IMR-90 (cell line): Measurements from ENCODE around the gene GSTK1. TPM values are rescaled to one million over a fixed set of nuclear protein-coding genes. Genes with fewer than 3 reads are reported as not detected.

ENCODE experiments used
- ATAC-seq: fragments of 200-7000 bp; cut with Tn5 transposase; 2 replicates; pipeline ENCODE4 v1.9.1; 2020; ENCODE audit warnings: low read depth, mild to moderate bottlenecking, moderate library complexity
- BruUV-seq: library from RNA; stranded (reverse); fragments of 400-500 nt; replicated peaks from 2 replicates; lab custom pipeline; 2021; lab: Mats Ljungman, UMichigan
- CTCF ChIA-PET: fragments of 300-600 bp; formaldehyde crosslinking; extraction: SDS; loops from one replicate; lab custom pipeline; 2021; ENCODE audit warnings: antibody characterized with exemption; lab: Yijun Ruan, JAX
- POLR2A ChIA-PET: fragments of 300-600 bp; sonication (Branson Sonifier 250); formaldehyde crosslinking; loops from one replicate; lab custom pipeline; 2022; ENCODE audit warnings: antibody characterized with exemption; ENCODE audit not compliant: unreplicated experiment; lab: Charles Lee
- DNase-seq: peaks from one replicate; pipeline ENCODE4 v3.0.0; 2013
- H2AFZ ChIP-seq: replicated peaks from 2 replicates; pipeline ENCODE3; 2013; ENCODE audit warnings: low read length, mild to moderate bottlenecking; ENCODE audit not compliant: poor library complexity
- H2AK5ac ChIP-seq: 2 replicates; pipeline ENCODE4 v1.6.1; 2013; ENCODE audit warnings: low read depth, low read length, inconsistent platforms
- H2AK9ac ChIP-seq: replicated peaks from 2 replicates; pipeline ENCODE3; 2013; ENCODE audit warnings: mild to moderate bottlenecking, low read depth, low read length, moderate library complexity; ENCODE audit not compliant: poor library complexity
- H2BK120ac ChIP-seq: 2 replicates; pipeline ENCODE4 v1.6.1; 2013; ENCODE audit warnings: low read depth, low read length, inconsistent platforms
- H2BK15ac ChIP-seq: 3 replicates; pipeline ENCODE4 v1.6.1; 2013; ENCODE audit warnings: low read depth, low read length, inconsistent platforms
- H2BK20ac ChIP-seq: 2 replicates; pipeline ENCODE4 v1.6.1; 2013; ENCODE audit warnings: low read depth, mild to moderate bottlenecking, inconsistent platforms, low read length, moderate library complexity
- H2BK5ac ChIP-seq: 2 replicates; pipeline ENCODE4 v1.6.1; 2013; ENCODE audit warnings: mild to moderate bottlenecking, low read depth, low read length, inconsistent platforms; ENCODE audit not compliant: poor library complexity, severe bottlenecking
- H3K14ac ChIP-seq: replicated peaks from 2 replicates; pipeline ENCODE4 v1.6.1; 2013; ENCODE audit warnings: low read depth, low read length, inconsistent platforms
- H3K18ac ChIP-seq: 2 replicates; pipeline ENCODE4 v1.6.1; 2013; ENCODE audit warnings: low read depth, low read length, control low read depth
- H3K23ac ChIP-seq: 2 replicates; pipeline ENCODE4 v1.6.1; 2013; ENCODE audit warnings: low read depth, low read length, inconsistent platforms
- H3K27ac ChIP-seq: 2 replicates; pipeline ENCODE4 v1.5.1; 2013; ENCODE audit warnings: mild to moderate bottlenecking, control low read depth, low read length; ENCODE audit not compliant: insufficient read depth
- H3K27me3 ChIP-seq: 2 replicates; pipeline ENCODE4 v1.6.1; 2013; ENCODE audit warnings: low read length; ENCODE audit not compliant: control insufficient read depth, insufficient read depth
- H3K36me3 ChIP-seq: 2 replicates; pipeline ENCODE4 v1.6.1; 2013; ENCODE audit warnings: low read length, mixed read lengths; ENCODE audit not compliant: control insufficient read depth, insufficient read depth
- H3K4ac ChIP-seq: 2 replicates; pipeline ENCODE4 v1.6.1; 2013; ENCODE audit warnings: low read depth, low read length, inconsistent platforms
- H3K4me1 ChIP-seq: 2 replicates; pipeline ENCODE4 v1.6.1; 2013; ENCODE audit warnings: low read length, mixed read lengths; ENCODE audit not compliant: control insufficient read depth, insufficient read depth
- H3K4me2 ChIP-seq: 2 replicates; pipeline ENCODE4 v1.6.1; 2013; ENCODE audit warnings: low read depth, mild to moderate bottlenecking, control low read depth, low read length, moderate library complexity
- H3K4me3 ChIP-seq: 2 replicates; pipeline ENCODE4 v1.5.1; 2013; ENCODE audit warnings: low read depth, mild to moderate bottlenecking, control low read depth, low read length, moderate library complexity; ENCODE audit not compliant: insufficient read depth
- H3K56ac ChIP-seq: 2 replicates; pipeline ENCODE4 v1.6.1; 2013; ENCODE audit warnings: low read length, inconsistent platforms; ENCODE audit not compliant: insufficient read depth; ENCODE audit errors: extremely low read depth
- H3K79me1 ChIP-seq, 2 experiments: 2 replicates each; pipeline ENCODE4 v1.6.1; 2013; ENCODE audit warnings: low read length in 2 of 2, inconsistent platforms in 1 of 2, low read depth in 1 of 2
- H3K9ac ChIP-seq: 2 replicates; pipeline ENCODE4 v1.6.1; 2013; ENCODE audit warnings: low read depth, low read length, control low read depth
- H3K9me1 ChIP-seq: 2 replicates; pipeline ENCODE4 v1.6.1; 2013; ENCODE audit warnings: low read length, inconsistent platforms; ENCODE audit not compliant: insufficient read depth
- H3K9me3 ChIP-seq: 2 replicates; pipeline ENCODE4 v1.6.1; 2013; ENCODE audit warnings: low read length; ENCODE audit not compliant: control insufficient read depth, insufficient read depth
- H4K20me1 ChIP-seq: 2 replicates; pipeline ENCODE4 v1.6.1; 2013; ENCODE audit warnings: low read length, inconsistent platforms; ENCODE audit not compliant: insufficient read depth
- H4K5ac ChIP-seq: 2 replicates; pipeline ENCODE4 v1.6.1; 2013; ENCODE audit warnings: mild to moderate bottlenecking, low read depth, low read length, control low read depth
- H4K8ac ChIP-seq, 2 experiments: 2 replicates each; pipeline ENCODE4 v1.6.1; 2013; ENCODE audit warnings: low read depth in 2 of 2, low read length in 2 of 2, control low read depth in 1 of 2, inconsistent platforms in 1 of 2
- H4K91ac ChIP-seq: 2 replicates; pipeline ENCODE4 v1.6.1; 2013; ENCODE audit warnings: low read depth, low read length, inconsistent platforms; ENCODE audit not compliant: insufficient read depth
- CEBPB ChIP-seq: IDR thresholded peaks from 2 replicates; pipeline ENCODE4 v1.6.1; 2012; ENCODE audit warnings: low read depth, low read length, improper control_type of control experiment
- CHD1 ChIP-seq: IDR thresholded peaks from 2 replicates; pipeline ENCODE4 v1.6.1; 2012; ENCODE audit warnings: low read depth, low read length, improper control_type of control experiment
- MAFK ChIP-seq: IDR thresholded peaks from 2 replicates; pipeline ENCODE4 v1.6.1; 2012; ENCODE audit warnings: low read depth, low read length, improper control_type of control experiment
- MAZ ChIP-seq: IDR thresholded peaks from 2 replicates; pipeline ENCODE4 v1.6.1; 2012; ENCODE audit warnings: low read depth, mild to moderate bottlenecking, low read length, improper control_type of control experiment, moderate library complexity, borderline replicate concordance
- MXI1 ChIP-seq: IDR thresholded peaks from 2 replicates; pipeline ENCODE4 v1.6.1; 2012; ENCODE audit warnings: low read depth, mild to moderate bottlenecking, low read length, moderate library complexity, borderline replicate concordance
- POLR2A ChIP-seq: IDR thresholded peaks from 2 replicates; pipeline ENCODE4 v1.6.1; 2012; ENCODE audit warnings: mild to moderate bottlenecking, low read depth, low read length
- RCOR1 ChIP-seq: IDR thresholded peaks from 2 replicates; pipeline ENCODE4 v1.6.1; 2012; ENCODE audit warnings: mild to moderate bottlenecking, low read length, improper control_type of control experiment; ENCODE audit not compliant: insufficient replicate concordance
- RFX5 ChIP-seq: IDR thresholded peaks from 2 replicates; pipeline ENCODE4 v1.8.0; 2012; ENCODE audit warnings: low read depth, mild to moderate bottlenecking, low read length, moderate library complexity
- SMC3 ChIP-seq: fragments of 150-350 bp; IDR thresholded peaks from 2 replicates; pipeline ENCODE4 v1.6.1; 2016; ENCODE audit warnings: low read depth, mild to moderate bottlenecking, antibody characterized with exemption, low read length, moderate library complexity
- WGBS, 2 experiments: methylation state at CpG; one replicate each; pipeline versions ENCODE4 v1.1.5 to v1.1.7; 2013; ENCODE audit warnings: missing lambda C conversion rate in 2 of 2; ENCODE audit not compliant: insufficient read length in 1 of 2; ENCODE audit errors: extremely low coverage in 2 of 2; 5-methylcytosine and 5-hydroxymethylcytosine counted together
- dilution Hi-C: fragments of 300-500 bp; cut with HindIII; formaldehyde crosslinking; loops from one replicate; pipeline ENCODE4 v1.14.3; 2018; ENCODE audit warnings: low sequenced_read_pairs; ENCODE audit not compliant: unreplicated experiment
- in situ Hi-C: fragments of 300-500 bp; cut with MboI; formaldehyde crosslinking; loops from 3 replicates; pipeline ENCODE4 v1.14.3; 2019; ENCODE audit warnings: low sequenced_read_pairs, inconsistent platforms, mixed read lengths
- intact Hi-C: fragments of 100-400 bp; cut with micrococcal nuclease; formaldehyde crosslinking; loops from 2 replicates; pipeline ENCODE4 v1.10.0; 2022
- polyA plus RNA-seq, 3 experiments: library from polyadenylated mRNA; depleted of rRNA; stranded (reverse); fragments of >200 nt; gene quantifications; 2 replicates each; pipeline ENCODE4 v1.2.3, GENCODE V29; 2012; ENCODE audit warnings: low replicate concordance in 1 of 3
- total RNA-seq: library from RNA; depleted of rRNA; stranded (reverse); fragments of >200 nt; gene quantifications from 2 replicates; pipeline ENCODE4 v1.2.3, GENCODE V29; 2012
- TF ChIP-seq, protein P1 (sequence below): fragments of 150-350 bp; IDR thresholded peaks from 2 replicates; pipeline ENCODE4 v1.6.1; 2016; ENCODE audit warnings: low read depth, mild to moderate bottlenecking, low read length, moderate library complexity, borderline replicate concordance
- TF ChIP-seq, protein P2 (sequence below): fragments of 150-350 bp; IDR thresholded peaks from 2 replicates; pipeline ENCODE4 v1.6.1; 2017; ENCODE audit warnings: mild to moderate bottlenecking, antibody characterized with exemption, low read length, low read depth
- TF ChIP-seq, protein P3 (sequence below): conservative IDR thresholded peaks from 2 replicates; pipeline ENCODE4 v1.5.1; 2012; ENCODE audit warnings: mild to moderate bottlenecking, low read depth, low read length, improper control_type of control experiment

Gene GSTK1
- total and polyA plus RNA-seq, 2 of the 4 experiments (the other 2 are of a cell fraction): 64.9 to 111 TPM

DNA sequence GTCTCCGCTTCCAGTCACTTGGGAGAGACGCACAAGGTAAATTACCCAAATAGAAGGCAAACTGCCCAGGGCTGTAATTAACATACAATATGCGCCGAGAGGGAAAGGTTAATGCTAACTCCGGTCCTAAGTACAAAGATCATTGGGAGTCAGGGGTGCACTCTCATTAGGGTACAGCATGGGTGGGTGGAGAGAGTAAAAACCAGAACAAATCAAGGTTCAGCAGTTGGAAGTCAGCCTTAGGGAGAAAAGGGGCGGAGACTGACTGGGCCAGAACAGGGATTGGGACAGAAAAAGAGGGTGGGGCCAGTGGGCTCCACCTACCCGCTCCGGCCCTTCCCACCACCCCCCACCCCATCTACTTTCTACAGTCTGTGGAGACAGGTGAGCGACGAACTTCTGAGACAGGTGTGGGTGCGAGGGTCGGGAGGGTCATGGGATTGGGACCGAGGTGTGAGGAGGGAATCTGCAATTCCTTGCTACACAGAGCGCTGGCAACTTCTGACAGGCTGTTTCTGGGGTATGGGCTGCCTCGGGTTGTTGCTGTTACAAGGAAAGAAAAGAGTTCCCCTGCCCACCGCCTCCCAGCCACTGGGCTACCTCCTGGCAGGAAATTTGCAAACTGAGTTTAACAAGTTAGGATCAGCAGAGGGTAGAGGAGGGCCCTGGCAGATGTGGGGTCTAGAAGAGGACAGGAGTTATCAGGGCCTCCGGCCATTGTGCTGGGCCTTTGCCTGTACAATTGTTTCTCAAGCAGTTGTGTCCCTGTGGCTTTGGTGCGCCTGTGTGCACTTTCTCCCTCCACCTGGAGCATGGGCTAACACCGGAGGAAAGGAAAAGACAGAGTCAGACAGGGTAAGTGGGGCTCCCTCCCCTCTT, 21.6 kb downstream of the GSTK1 start, which contains the start of gene TMEM139 (continued):
- no peak for TF ChIP-seq CHD1

DNA sequence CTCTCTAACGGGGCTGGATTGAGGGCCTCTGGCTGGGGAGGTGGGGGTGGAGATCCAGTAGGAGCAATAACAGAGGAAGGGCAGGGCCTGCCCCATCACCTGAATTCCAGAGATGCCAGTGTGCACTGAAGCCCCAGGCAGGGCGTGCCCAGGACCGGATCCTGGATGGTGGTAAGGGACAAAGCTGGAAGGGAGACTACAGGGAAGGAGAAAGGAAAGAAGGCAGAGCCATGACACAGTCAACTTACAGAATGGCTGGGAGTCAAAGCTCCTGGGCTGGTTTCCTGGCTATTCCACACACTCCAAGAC, 22.2 kb downstream of the GSTK1 start:
- peak overlapping the region; percentile 48 for H2AK9ac ChIP-seq
- ATAC-seq (no peak), DNase-seq (no peak)
- no peaks in the 10 kb centered on the region; the same call in 1 of the 2 replicates for H3K36me3 ChIP-seq
- no TSS peak for BruUV-seq
- no peak overlapping the region for H3K18ac ChIP-seq
- no peak overlapping the region for H2BK5ac ChIP-seq
- CTCF ChIA-PET: interaction anchor here (0.7 kb wide), 1 partner anchor 14 kb away, joined by 3 read pairs; no protein-coding TSS in a partner anchor
- no peak overlapping the region for H3K4me3 ChIP-seq
- no peaks in the 10 kb centered on the region for H3K27me3 ChIP-seq
- no peak overlapping the region for H3K56ac ChIP-seq
- no peak overlapping the region for H3K4ac ChIP-seq
- peaks cover 3% of the 10 kb centered on the region; the same call in 1 of the 2 replicates for H3K4me1 ChIP-seq
- no peak overlapping the region for H3K9ac ChIP-seq
- WGBS, 2 experiments: 100% methylated on average over 1 of the region's 3 CpGs; no CpG with 5 or more reads in 1 of the 2 experiments
- H4K8ac ChIP-seq: no peak overlapping the region
- no peak overlapping the region for H2BK120ac ChIP-seq
- intact Hi-C loops: no loop called here
- no peak overlapping the region for H3K4me2 ChIP-seq
- H3K14ac ChIP-seq: no peak overlapping the region
- no peak overlapping the region for H3K23ac ChIP-seq
- H2AK5ac ChIP-seq: no peak overlapping the region
- in situ Hi-C loops: no loop called here
- H2BK20ac ChIP-seq: no peak overlapping the region
- POLR2A ChIA-PET: no interaction called here
- no peak overlapping the region for H2BK15ac ChIP-seq
- no peak overlapping the region; the same call in 1 of the 2 replicates for H4K91ac ChIP-seq
- H4K5ac ChIP-seq: no peak overlapping the region
- peaks cover under 1 to 14% of the 10 kb centered on the region in 2 experiments; a peak in 2 of 4 replicates for H3K79me1 ChIP-seq
- dilution Hi-C loops: no loop called here
- peaks cover 1% of the 10 kb centered on the region; the same call in 1 of the 2 replicates for H3K9me1 ChIP-seq
- H2AFZ ChIP-seq: peak overlapping the region; percentile 66
- no peak overlapping the region for H3K27ac ChIP-seq
- no peaks in the 10 kb centered on the region for H3K9me3 ChIP-seq
- H4K20me1 ChIP-seq: peaks cover 9% of the 10 kb centered on the region; the same call in 1 of the 2 replicates
- TF ChIP-seq MXI1: no peak
- TF ChIP-seq POLR2A: no peak
- TF ChIP-seq SMC3: no peak
- TF ChIP-seq CEBPB: no peak
- TF ChIP-seq, protein P1, sequence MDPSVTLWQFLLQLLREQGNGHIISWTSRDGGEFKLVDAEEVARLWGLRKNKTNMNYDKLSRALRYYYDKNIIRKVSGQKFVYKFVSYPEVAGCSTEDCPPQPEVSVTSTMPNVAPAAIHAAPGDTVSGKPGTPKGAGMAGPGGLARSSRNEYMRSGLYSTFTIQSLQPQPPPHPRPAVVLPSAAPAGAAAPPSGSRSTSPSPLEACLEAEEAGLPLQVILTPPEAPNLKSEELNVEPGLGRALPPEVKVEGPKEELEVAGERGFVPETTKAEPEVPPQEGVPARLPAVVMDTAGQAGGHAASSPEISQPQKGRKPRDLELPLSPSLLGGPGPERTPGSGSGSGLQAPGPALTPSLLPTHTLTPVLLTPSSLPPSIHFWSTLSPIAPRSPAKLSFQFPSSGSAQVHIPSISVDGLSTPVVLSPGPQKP: no peak
- TF ChIP-seq RFX5: no peak
- no peak for TF ChIP-seq RCOR1
- TF ChIP-seq, protein P2, sequence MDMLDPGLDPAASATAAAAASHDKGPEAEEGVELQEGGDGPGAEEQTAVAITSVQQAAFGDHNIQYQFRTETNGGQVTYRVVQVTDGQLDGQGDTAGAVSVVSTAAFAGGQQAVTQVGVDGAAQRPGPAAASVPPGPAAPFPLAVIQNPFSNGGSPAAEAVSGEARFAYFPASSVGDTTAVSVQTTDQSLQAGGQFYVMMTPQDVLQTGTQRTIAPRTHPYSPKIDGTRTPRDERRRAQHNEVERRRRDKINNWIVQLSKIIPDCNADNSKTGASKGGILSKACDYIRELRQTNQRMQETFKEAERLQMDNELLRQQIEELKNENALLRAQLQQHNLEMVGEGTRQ: no peak
- TF ChIP-seq, protein P3, sequence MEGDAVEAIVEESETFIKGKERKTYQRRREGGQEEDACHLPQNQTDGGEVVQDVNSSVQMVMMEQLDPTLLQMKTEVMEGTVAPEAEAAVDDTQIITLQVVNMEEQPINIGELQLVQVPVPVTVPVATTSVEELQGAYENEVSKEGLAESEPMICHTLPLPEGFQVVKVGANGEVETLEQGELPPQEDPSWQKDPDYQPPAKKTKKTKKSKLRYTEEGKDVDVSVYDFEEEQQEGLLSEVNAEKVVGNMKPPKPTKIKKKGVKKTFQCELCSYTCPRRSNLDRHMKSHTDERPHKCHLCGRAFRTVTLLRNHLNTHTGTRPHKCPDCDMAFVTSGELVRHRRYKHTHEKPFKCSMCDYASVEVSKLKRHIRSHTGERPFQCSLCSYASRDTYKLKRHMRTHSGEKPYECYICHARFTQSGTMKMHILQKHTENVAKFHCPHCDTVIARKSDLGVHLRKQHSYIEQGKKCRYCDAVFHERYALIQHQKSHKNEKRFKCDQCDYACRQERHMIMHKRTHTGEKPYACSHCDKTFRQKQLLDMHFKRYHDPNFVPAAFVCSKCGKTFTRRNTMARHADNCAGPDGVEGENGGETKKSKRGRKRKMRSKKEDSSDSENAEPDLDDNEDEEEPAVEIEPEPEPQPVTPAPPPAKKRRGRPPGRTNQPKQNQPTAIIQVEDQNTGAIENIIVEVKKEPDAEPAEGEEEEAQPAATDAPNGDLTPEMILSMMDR: no peak
- no peak for TF ChIP-seq MAFK
- no peak for TF ChIP-seq MAZ
